H9 (cell line): ENCODE measurements around the gene SLC25A48. TPM values are rescaled to one million over a fixed set of nuclear protein-coding genes. Genes with fewer than 3 reads are reported as not detected.

Experiments used
- DNase-seq: peaks from one replicate; pipeline ENCODE4 v3.0.0-alpha.2; 2017
- H2AFZ ChIP-seq: one replicate; pipeline ENCODE4 v1.6.1; 2013; ENCODE audit warnings: mild to moderate bottlenecking, low read length, control low read depth, moderate library complexity
- H2AK5ac ChIP-seq: 2 replicates; pipeline ENCODE4 v1.6.1; 2013; ENCODE audit warnings: low read length, control low read depth, mixed read lengths; ENCODE audit not compliant: insufficient read length
- H2BK120ac ChIP-seq: one replicate; pipeline ENCODE4 v1.6.1; 2013; ENCODE audit warnings: low read depth, mild to moderate bottlenecking, low read length, control low read depth, inconsistent platforms; ENCODE audit not compliant: poor library complexity, severe bottlenecking
- H2BK12ac ChIP-seq: 2 replicates; pipeline ENCODE4 v1.6.1; 2013; ENCODE audit warnings: low read length, control low read depth, mixed read lengths, low read depth; ENCODE audit not compliant: insufficient read length
- H2BK15ac ChIP-seq: 2 replicates; pipeline ENCODE4 v1.6.1; 2013; ENCODE audit warnings: low read depth, low read length, control low read depth
- H2BK20ac ChIP-seq: one replicate; pipeline ENCODE4 v1.6.1; 2013; ENCODE audit warnings: low read depth, mild to moderate bottlenecking, low read length, control low read depth, inconsistent platforms; ENCODE audit not compliant: poor library complexity, severe bottlenecking
- H2BK5ac ChIP-seq: 2 replicates; pipeline ENCODE4 v1.6.1; 2013; ENCODE audit warnings: low read length, control low read depth, mixed read lengths; ENCODE audit not compliant: insufficient read length
- H3K14ac ChIP-seq: 2 replicates; pipeline ENCODE4 v1.6.1; 2013; ENCODE audit warnings: low read length, control low read depth; ENCODE audit not compliant: insufficient read depth
- H3K18ac ChIP-seq: 2 replicates; pipeline ENCODE4 v1.6.1; 2013; ENCODE audit warnings: low read depth, mild to moderate bottlenecking, mixed read lengths, low read length, control low read depth; ENCODE audit not compliant: insufficient read length
- H3K23ac ChIP-seq: 2 replicates; pipeline ENCODE4 v1.6.1; 2013; ENCODE audit warnings: low read length, control low read depth, mixed read lengths, low read depth; ENCODE audit not compliant: insufficient read length
- H3K23me2 ChIP-seq: 2 replicates; pipeline ENCODE4 v1.6.1; 2013; ENCODE audit warnings: low read depth, mild to moderate bottlenecking, mixed read lengths, low read length, control low read depth; ENCODE audit not compliant: insufficient read length, poor library complexity, severe bottlenecking
- H3K27ac ChIP-seq: 2 replicates; pipeline ENCODE4 v1.5.1; 2013; ENCODE audit warnings: low read length, control low read depth, mixed read lengths, low read depth; ENCODE audit not compliant: insufficient read length
- H3K27me3 ChIP-seq: 2 replicates; pipeline ENCODE4 v1.6.1; 2013; ENCODE audit warnings: low read length, control low read depth, inconsistent platforms; ENCODE audit not compliant: insufficient read depth
- H3K4ac ChIP-seq: 2 replicates; pipeline ENCODE4 v1.6.1; 2013; ENCODE audit warnings: low read depth, mild to moderate bottlenecking, control low read depth, inconsistent platforms, low read length, moderate library complexity
- H3K4me1 ChIP-seq: 2 replicates; pipeline ENCODE4 v1.6.1; 2013; ENCODE audit warnings: low read length, control low read depth, inconsistent platforms; ENCODE audit not compliant: insufficient read depth
- H3K4me2 ChIP-seq: 2 replicates; pipeline ENCODE4 v1.6.1; 2013; ENCODE audit warnings: low read length, control low read depth, mixed read lengths; ENCODE audit not compliant: insufficient read length, insufficient read depth
- H3K56ac ChIP-seq: 2 replicates; pipeline ENCODE4 v1.6.1; 2013; ENCODE audit warnings: low read depth, mild to moderate bottlenecking, mixed read lengths, low read length, control low read depth; ENCODE audit not compliant: insufficient read length
- H3K79me1 ChIP-seq: 2 replicates; pipeline ENCODE4 v1.6.1; 2013; ENCODE audit warnings: low read depth, mild to moderate bottlenecking, moderate library complexity, low read length, control low read depth, inconsistent platforms; ENCODE audit not compliant: insufficient read depth, poor library complexity, severe bottlenecking
- H3K79me2 ChIP-seq: 2 replicates; pipeline ENCODE4 v1.6.1; 2013; ENCODE audit warnings: low read length, control low read depth, inconsistent platforms; ENCODE audit not compliant: insufficient read depth
- H3K9ac ChIP-seq: 2 replicates; pipeline ENCODE4 v1.6.1; 2013; ENCODE audit warnings: low read length, control low read depth, mixed read lengths; ENCODE audit not compliant: insufficient read length; ENCODE audit errors: extremely low read depth
- H3K9me3 ChIP-seq: one replicate; pipeline ENCODE4 v1.6.1; 2013; ENCODE audit warnings: low read depth, low read length, inconsistent platforms; ENCODE audit not compliant: control insufficient read depth
- H3T11ph ChIP-seq: one replicate; pipeline ENCODE4 v1.6.1; 2013; ENCODE audit warnings: mild to moderate bottlenecking, low read length, control low read depth, inconsistent platforms
- H4K20me1 ChIP-seq: one replicate; pipeline ENCODE4 v1.6.1; 2013; ENCODE audit not compliant: control insufficient read depth, insufficient read length, insufficient read depth
- H4K5ac ChIP-seq: 2 replicates; pipeline ENCODE4 v1.6.1; 2013; ENCODE audit warnings: low read depth, mild to moderate bottlenecking, mixed read lengths, low read length, control low read depth; ENCODE audit not compliant: insufficient read length
- H4K8ac ChIP-seq: replicated peaks from 2 replicates; pipeline ENCODE4 v1.6.1; 2013; ENCODE audit warnings: low read length, control low read depth, mixed read lengths, low read depth; ENCODE audit not compliant: insufficient read length
- H4K91ac ChIP-seq: 2 replicates; pipeline ENCODE4 v1.6.1; 2013; ENCODE audit warnings: low read depth, mild to moderate bottlenecking, moderate library complexity, mixed read lengths, low read length, control low read depth; ENCODE audit not compliant: insufficient read length
- H3K27ac Mint-ChIP-seq, 3 experiments: 2 replicates in 2 of 3; 3 replicates in 1 of 3; pipeline ENCODE4 v1.8.0; 2020 to 2021; ENCODE audit warnings: mixed read lengths in 3 of 3, mild to moderate bottlenecking in 1 of 3, moderate library complexity in 1 of 3
- H3K27me3 Mint-ChIP-seq: 2 replicates; pipeline ENCODE4 v1.8.0; 2021; ENCODE audit warnings: low read depth, mild to moderate bottlenecking, moderate library complexity, mixed read lengths
- H3K36me3 Mint-ChIP-seq, 3 experiments: 2 replicates in 2 of 3; 3 replicates in 1 of 3; pipeline ENCODE4 v1.8.0; 2020 to 2021; ENCODE audit warnings: low read depth in 3 of 3, mixed read lengths in 3 of 3; ENCODE audit not compliant: insufficient read depth in 1 of 3
- H3K4me1 Mint-ChIP-seq, 2 experiments: 2 replicates each; pipeline ENCODE4 v1.8.0; 2020; ENCODE audit warnings: mixed read lengths in 2 of 2
- H3K4me3 Mint-ChIP-seq, 2 experiments: 2 replicates in 1 of 2; 3 replicates in 1 of 2; pipeline ENCODE4 v1.8.0; 2020 to 2021; ENCODE audit warnings: mild to moderate bottlenecking in 2 of 2, mixed read lengths in 2 of 2, moderate library complexity in 1 of 2
- H3K9me3 Mint-ChIP-seq, 2 experiments: 2 replicates in 1 of 2; 3 replicates in 1 of 2; pipeline ENCODE4 v1.8.0; 2020; ENCODE audit warnings: mild to moderate bottlenecking in 2 of 2, mixed read lengths in 2 of 2, moderate library complexity in 1 of 2
- CTCF ChIP-seq: fragments of 200-600 bp; sonication (generic); conservative IDR thresholded peaks from 3 replicates; pipeline ENCODE4 v1.8.0; 2021; ENCODE audit warnings: antibody characterized with exemption, mild to moderate bottlenecking
- WGBS: extraction: QIAGEN DNeasy Blood & Tissue Kit; methylation state at CpG from one replicate; pipeline ENCODE4 v1.1.7; 2013; ENCODE audit warnings: missing lambda C conversion rate, low lambda C conversion rate, mixed read lengths; ENCODE audit not compliant: insufficient read length; ENCODE audit errors: extremely low coverage; 5-methylcytosine and 5-hydroxymethylcytosine counted together
- total RNA-seq: library from RNA; stranded (reverse); gene quantifications from 2 replicates; pipeline ENCODE4 v1.2.1, GENCODE V29; 2021

SLC25A48 gene
- total RNA-seq, 1 experiment from 2014 or later = 0.66 TPM

DNA sequence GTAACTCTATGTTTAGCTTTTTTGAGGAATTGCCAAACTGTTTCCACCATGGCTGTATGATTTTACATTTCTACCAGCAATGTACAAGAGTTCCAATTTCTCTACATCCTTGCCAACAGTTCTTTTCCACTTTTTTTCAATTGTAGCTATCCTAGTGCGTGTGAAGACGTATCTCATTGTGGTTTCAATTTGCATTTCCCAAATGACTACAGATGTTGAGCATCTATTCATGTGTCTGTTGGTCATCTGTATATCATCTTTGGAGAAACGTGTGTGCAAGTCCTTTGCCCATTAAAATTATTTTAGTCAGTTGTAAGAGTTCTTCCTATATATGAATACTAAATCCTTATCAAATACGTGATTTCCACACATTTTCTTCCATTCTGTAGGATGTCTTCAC is 6.5 kb downstream of the SLC25A48 start:
- no peak overlapping the region for H2BK20ac ChIP-seq
- H3K27ac Mint-ChIP-seq = no peak overlapping the region
- no peak overlapping the region for H3K27ac ChIP-seq
- H3K4me2 ChIP-seq = no peak overlapping the region
- no peak overlapping the region for H3K23ac ChIP-seq
- H2BK5ac ChIP-seq = no peak overlapping the region
- no peak overlapping the region for H4K5ac ChIP-seq
- no peak overlapping the region for H2BK15ac ChIP-seq
- no peak overlapping the region for H3K4ac ChIP-seq
- H3K18ac ChIP-seq = no peak overlapping the region
- no peaks in the 10 kb centered on the region for H3K79me1 ChIP-seq
- no peak overlapping the region for H3K4me3 Mint-ChIP-seq
- no peaks in the 10 kb centered on the region for H3K4me1 Mint-ChIP-seq
- peaks cover 24% of the 10 kb centered on the region in 2 experiments for H3K9me3 Mint-ChIP-seq
- H3K27me3 Mint-ChIP-seq = peaks cover 58% of the 10 kb centered on the region
- H3K9ac ChIP-seq = no peak overlapping the region
- H3T11ph ChIP-seq = no peak overlapping the region
- no peak overlapping the region for H2AFZ ChIP-seq
- no peaks in the 10 kb centered on the region for H3K23me2 ChIP-seq
- H3K27me3 ChIP-seq = no peaks in the 10 kb centered on the region
- H2BK120ac ChIP-seq = no peak overlapping the region
- no peak overlapping the region for H4K91ac ChIP-seq
- H3K14ac ChIP-seq = no peak overlapping the region
- H4K20me1 ChIP-seq = no peaks in the 10 kb centered on the region
- no peak for DNase-seq
- peaks cover 6 to 15% (median 11%) of the 10 kb centered on the region in 3 experiments for H3K36me3 Mint-ChIP-seq
- TF ChIP-seq CTCF = no peak
- no peaks in the 10 kb centered on the region for H3K4me1 ChIP-seq
- no CpG with 5 or more reads among the region's 4 CpGs for WGBS
- no peak overlapping the region for H2BK12ac ChIP-seq
- no peak overlapping the region for H3K56ac ChIP-seq
- no peaks in the 10 kb centered on the region for H3K9me3 ChIP-seq
- H4K8ac ChIP-seq = no peak overlapping the region
- no peaks in the 10 kb centered on the region for H3K79me2 ChIP-seq
- no peak overlapping the region for H2AK5ac ChIP-seq
